Adrenal gland (tissue), 5 donors: ENCODE results near the gene CACNA1C.

Source experiments
- POLR2A ChIP-seq, 2 donors: fragments of 450-650 bp; IDR thresholded peaks; one replicate each; pipeline ENCODE4 v1.6.1; 2017; ENCODE audit warnings: antibody characterized with exemption in 2 of 2, mild to moderate bottlenecking in 2 of 2, moderate library complexity in 1 of 2
- TF ChIP-seq, protein P1 (sequence below), 6 experiments: fragments of 450-650 bp in 4 of 6; fragments of 200-600 bp in 2 of 6; sonication (generic) in 1 of 6; IDR thresholded peaks; 1 replicate in 5 of 6; 2 replicates in 1 of 6; pipeline versions ENCODE4 v1.5.1 to v1.8.0; 2016 to 2021; ENCODE audit warnings: antibody characterized with exemption in 6 of 6, mild to moderate bottlenecking in 2 of 6, moderate library complexity in 1 of 6
- donor health status: DM: no; HTN: no; CAD: no.

DNA sequence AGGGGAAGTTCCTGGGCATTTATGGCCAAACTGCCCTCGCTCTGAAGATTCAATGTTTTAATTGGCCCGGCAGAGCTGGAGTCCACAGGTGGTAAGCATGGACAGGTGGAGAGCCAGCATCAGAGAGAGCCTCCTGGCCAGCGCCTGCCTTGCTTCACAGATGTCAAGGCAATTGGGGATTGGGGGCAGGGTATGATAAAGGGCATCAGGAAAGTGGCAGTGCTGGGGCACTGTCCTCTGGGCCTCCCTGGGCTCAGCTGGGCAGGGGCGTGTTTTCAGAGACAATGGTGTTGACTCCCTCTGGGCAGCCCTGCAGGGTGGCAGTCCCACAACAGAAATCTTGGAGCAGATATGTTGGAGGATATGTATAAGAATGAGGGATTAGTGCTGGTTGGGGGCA lies 237.3 kb downstream of the CACNA1C start:
- TF ChIP-seq POLR2A (IDR thresholded peaks at IDR 0.05), result no peak
- TF ChIP-seq, protein P1, sequence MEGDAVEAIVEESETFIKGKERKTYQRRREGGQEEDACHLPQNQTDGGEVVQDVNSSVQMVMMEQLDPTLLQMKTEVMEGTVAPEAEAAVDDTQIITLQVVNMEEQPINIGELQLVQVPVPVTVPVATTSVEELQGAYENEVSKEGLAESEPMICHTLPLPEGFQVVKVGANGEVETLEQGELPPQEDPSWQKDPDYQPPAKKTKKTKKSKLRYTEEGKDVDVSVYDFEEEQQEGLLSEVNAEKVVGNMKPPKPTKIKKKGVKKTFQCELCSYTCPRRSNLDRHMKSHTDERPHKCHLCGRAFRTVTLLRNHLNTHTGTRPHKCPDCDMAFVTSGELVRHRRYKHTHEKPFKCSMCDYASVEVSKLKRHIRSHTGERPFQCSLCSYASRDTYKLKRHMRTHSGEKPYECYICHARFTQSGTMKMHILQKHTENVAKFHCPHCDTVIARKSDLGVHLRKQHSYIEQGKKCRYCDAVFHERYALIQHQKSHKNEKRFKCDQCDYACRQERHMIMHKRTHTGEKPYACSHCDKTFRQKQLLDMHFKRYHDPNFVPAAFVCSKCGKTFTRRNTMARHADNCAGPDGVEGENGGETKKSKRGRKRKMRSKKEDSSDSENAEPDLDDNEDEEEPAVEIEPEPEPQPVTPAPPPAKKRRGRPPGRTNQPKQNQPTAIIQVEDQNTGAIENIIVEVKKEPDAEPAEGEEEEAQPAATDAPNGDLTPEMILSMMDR (IDR thresholded peaks at IDR 0.05), result no peak
